ENCODE data around the gene DCUN1D1.

Gene DCUN1D1

DNA sequence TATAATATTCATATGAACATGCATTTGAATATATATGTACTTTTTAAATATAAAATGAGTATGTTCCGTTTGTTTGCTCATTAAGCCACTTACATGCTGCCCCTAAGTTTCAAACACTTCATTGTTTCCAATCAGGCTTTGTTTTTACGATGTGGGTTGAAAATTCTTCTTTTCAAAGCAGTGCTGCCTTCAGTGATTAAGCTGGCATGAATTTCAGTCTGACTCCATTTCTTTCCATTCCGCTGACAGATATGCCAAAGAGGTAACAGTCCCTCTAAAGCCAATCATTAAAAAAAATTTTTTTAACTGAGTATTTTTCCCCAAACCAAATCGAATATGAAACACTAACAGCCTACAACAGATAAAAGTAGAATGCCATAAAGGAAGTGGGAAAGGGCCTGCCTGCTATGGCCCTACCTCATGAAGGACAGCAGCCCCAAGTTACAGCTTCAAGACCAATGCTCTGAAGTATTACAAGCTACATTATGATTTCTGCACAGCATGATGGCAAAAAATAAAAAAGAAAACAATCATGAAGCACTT is 40.0 kb downstream of the DCUN1D1 start:
- TF ChIP-seq, protein P1, sequence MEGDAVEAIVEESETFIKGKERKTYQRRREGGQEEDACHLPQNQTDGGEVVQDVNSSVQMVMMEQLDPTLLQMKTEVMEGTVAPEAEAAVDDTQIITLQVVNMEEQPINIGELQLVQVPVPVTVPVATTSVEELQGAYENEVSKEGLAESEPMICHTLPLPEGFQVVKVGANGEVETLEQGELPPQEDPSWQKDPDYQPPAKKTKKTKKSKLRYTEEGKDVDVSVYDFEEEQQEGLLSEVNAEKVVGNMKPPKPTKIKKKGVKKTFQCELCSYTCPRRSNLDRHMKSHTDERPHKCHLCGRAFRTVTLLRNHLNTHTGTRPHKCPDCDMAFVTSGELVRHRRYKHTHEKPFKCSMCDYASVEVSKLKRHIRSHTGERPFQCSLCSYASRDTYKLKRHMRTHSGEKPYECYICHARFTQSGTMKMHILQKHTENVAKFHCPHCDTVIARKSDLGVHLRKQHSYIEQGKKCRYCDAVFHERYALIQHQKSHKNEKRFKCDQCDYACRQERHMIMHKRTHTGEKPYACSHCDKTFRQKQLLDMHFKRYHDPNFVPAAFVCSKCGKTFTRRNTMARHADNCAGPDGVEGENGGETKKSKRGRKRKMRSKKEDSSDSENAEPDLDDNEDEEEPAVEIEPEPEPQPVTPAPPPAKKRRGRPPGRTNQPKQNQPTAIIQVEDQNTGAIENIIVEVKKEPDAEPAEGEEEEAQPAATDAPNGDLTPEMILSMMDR (IDR thresholded peaks at IDR 0.05; ENCODE audit: low read depth, low read length, missing control alignments) = no peak
- H3K4me3 ChIP-seq (replicated peaks; ENCODE audit: low read depth, low read length) = no peak overlapping the region
- DNase-seq (ENCODE audit: extremely low read depth, low read depth) = no peak

DNA sequence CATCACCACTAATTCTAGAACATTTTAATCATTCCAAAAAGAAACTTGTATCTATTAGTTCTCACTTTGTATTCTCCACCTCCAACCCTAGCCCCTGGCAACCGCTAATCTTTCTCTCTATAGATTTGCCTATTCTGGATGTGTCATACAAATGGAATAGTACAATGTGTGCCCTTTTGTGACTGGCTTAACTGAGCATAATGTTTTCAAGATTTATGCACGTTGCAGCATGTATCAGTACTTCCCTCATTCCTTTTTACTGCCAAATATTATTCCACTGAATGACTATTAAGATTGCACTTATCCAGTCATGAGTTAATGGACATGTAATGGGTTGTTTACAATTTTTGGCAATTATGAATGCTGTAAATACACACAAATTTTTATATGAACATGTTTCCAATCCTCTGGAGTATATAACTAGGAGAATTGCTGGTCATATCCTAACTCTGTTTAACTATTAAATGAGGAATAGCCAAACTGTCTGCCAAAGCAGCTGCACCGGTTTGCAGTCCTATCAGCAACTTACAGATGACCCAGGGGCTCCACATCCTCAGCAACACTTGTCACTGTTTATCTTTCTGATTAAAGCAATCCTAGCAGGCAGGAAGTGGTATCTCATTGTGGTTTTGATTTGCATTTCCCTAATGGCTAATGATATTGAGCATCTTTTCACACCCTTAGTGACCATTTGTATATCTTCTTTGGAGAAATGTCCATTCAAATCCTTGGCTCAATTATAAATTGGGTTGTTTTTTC is 42.9 kb downstream of the DCUN1D1 start:
- no peak for DNase-seq (ENCODE audit: extremely low read depth, low read depth)
- no peak overlapping the region for H3K4me3 ChIP-seq (replicated peaks; ENCODE audit: low read depth, low read length)
- TF ChIP-seq, protein P1 (IDR thresholded peaks at IDR 0.05; ENCODE audit: low read depth, low read length, missing control alignments) = no peak

DNA sequence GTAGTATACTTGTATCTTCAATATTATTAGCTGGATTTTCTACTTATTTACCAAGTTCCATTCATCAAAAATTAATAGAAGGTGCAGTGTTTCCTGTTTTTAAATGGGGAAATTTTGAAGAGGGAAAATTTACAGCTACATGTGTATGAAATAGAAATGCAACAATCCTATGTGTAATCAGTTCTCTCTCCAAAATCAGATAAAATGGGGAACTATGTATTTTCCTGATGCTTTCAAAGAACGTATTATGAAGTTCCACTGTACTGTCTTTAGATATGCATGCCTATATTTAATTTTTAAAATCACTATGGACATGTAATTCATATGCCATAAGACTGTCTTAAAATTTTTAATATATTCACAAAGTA is 43.4 kb downstream of the DCUN1D1 start:
- DNase-seq (ENCODE audit: extremely low read depth, low read depth) = no peak
- TF ChIP-seq, protein P1 (IDR thresholded peaks at IDR 0.05; ENCODE audit: low read depth, low read length, missing control alignments) = no peak
- no peak overlapping the region for H3K4me3 ChIP-seq (replicated peaks; ENCODE audit: low read depth, low read length)

DNA sequence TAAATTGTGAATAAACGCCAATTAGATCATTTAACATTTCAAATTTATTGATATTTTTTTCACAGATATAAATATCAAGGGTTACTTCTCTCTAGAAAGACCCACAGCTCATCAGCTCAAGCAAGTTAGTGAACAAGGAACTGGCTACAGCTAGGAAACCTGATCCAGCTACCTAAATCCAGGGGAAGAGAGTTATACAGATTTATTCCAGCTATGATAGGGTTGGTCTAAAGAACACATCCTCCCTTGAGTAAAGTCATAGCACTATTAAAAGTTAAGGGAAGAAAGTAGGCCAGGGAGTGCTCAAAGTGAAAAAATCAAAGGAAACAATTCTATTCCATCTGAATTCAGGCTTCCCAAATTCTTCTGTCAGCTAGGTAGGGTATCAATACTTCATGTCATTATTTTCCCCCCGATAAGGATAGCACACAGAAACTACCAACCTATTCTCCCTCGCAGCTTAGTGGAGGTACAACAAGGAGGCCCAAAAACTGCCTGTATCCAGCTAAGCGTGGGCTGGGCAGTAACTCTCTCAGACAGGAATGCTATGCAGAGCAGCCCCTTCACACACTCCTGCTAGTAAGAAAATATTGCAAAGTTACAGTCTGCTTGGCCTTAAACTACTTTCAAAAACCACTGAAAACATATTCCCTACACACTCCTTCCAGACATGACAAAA is 44.0 kb downstream of the DCUN1D1 start:
- no peak overlapping the region for H3K4me3 ChIP-seq (replicated peaks; ENCODE audit: low read depth, low read length)
- DNase-seq (ENCODE audit: extremely low read depth, low read depth) = no peak
- TF ChIP-seq, protein P1 (IDR thresholded peaks at IDR 0.05; ENCODE audit: low read depth, low read length, missing control alignments) = no peak

DNA sequence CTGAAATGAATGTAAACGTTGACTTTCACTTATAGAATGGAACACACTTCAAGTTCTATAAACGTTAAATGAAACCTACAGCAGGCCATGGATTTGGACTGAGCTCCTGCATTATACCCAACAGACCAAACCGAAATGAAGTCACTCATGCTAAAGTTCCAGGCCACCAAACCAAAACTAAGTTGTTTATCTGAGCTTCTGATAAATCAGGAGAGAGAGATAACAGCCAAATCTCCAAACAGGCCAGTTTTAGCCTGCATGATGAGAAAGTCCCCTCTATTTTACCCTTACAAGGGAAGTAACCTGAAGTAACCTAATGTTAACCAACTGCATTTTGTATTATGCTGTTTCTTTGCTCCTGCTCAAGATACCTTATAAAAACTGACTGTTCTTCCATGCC is 44.5 kb downstream of the DCUN1D1 start:
- TF ChIP-seq, protein P1 (IDR thresholded peaks at IDR 0.05; ENCODE audit: low read depth, low read length, missing control alignments) = no peak
- no peak overlapping the region for H3K4me3 ChIP-seq (replicated peaks; ENCODE audit: low read depth, low read length)
- no peak for DNase-seq (ENCODE audit: extremely low read depth, low read depth)

DNA sequence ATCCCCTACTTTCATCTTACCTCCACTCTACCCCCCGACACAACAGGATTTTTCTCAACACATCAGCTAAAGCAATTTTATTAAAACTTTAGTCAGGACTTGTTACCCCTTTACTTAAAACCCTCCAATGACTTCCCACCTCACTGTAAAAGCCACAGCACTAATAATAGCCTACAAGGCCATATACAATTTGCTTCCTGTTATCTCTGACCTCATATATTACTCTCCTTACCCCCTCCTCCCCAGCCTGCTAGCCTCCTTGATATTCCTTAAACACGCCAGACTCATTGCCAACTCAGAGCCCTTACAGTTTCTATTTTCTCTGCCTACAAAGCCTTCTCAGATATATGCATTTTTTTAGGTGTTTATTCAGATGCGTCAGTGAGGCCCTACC is 54.4 kb downstream of the DCUN1D1 start:
- TF ChIP-seq, protein P1 (IDR thresholded peaks at IDR 0.05; ENCODE audit: low read depth, low read length, missing control alignments) = no peak
- H3K4me3 ChIP-seq (replicated peaks; ENCODE audit: low read depth, low read length) = no peak overlapping the region
- no peak for DNase-seq (ENCODE audit: extremely low read depth, low read depth)
